Activated B cell treated with CpG ODN at 0.5 μM for 24 hours (primary cell): Measurements from ENCODE around the gene LUC7L2. TPM values are rescaled to one million over a fixed set of nuclear protein-coding genes. Genes with fewer than 3 reads are reported as not detected.

Experiments used
- ATAC-seq: fragments of 200-7000 bp; cut with Tn5 transposase; one replicate; pipeline ENCODE4 v1.10.0; 2021; ENCODE audit warnings: low read depth, mild to moderate bottlenecking, moderate library complexity
- CTCF ChIA-PET: fragments of 350-600 bp; sonication (Branson Sonifier 250); formaldehyde crosslinking; loops from one replicate; lab custom pipeline; 2021; ENCODE audit warnings: antibody characterized with exemption; lab: Charles Lee
- POLR2A ChIA-PET: fragments of 350-600 bp; sonication (Branson Sonifier 250); formaldehyde crosslinking; loops from one replicate; lab custom pipeline; 2021; ENCODE audit warnings: antibody characterized with exemption; lab: Charles Lee
- DNase-seq: peaks from one replicate; pipeline ENCODE4 v3.0.0; 2022
- H3K27ac Mint-ChIP-seq: one replicate; pipeline ENCODE4 v1.8.0; 2020; ENCODE audit warnings: mixed read lengths
- H3K27me3 Mint-ChIP-seq: one replicate; pipeline ENCODE4 v1.8.0; 2021; ENCODE audit warnings: mixed read lengths
- H3K36me3 Mint-ChIP-seq: one replicate; pipeline ENCODE4 v1.8.0; 2021; ENCODE audit warnings: low read depth, mixed read lengths
- H3K4me1 Mint-ChIP-seq: one replicate; pipeline ENCODE4 v1.8.0; 2021; ENCODE audit warnings: mixed read lengths
- H3K4me3 Mint-ChIP-seq: one replicate; pipeline ENCODE4 v1.8.0; 2020; ENCODE audit warnings: mild to moderate bottlenecking, mixed read lengths
- H3K9me3 Mint-ChIP-seq: one replicate; pipeline ENCODE4 v1.8.0; 2020; ENCODE audit warnings: mixed read lengths
- CTCF ChIP-seq: fragments of 200-600 bp; IDR thresholded peaks from one replicate; pipeline ENCODE4 v1.8.0; 2022; ENCODE audit warnings: antibody characterized with exemption, mild to moderate bottlenecking
- intact Hi-C: fragments of 100-400 bp; cut with micrococcal nuclease; formaldehyde crosslinking; loops from one replicate; pipeline ENCODE4 v1.15.1; 2024
- total RNA-seq: library from RNA; stranded (reverse); gene quantifications from 2 replicates; pipeline ENCODE4 v1.2.3, GENCODE V29; 2022

LUC7L2 gene
- total RNA-seq, 1 donor from 2014 or later: 118 TPM

DNA sequence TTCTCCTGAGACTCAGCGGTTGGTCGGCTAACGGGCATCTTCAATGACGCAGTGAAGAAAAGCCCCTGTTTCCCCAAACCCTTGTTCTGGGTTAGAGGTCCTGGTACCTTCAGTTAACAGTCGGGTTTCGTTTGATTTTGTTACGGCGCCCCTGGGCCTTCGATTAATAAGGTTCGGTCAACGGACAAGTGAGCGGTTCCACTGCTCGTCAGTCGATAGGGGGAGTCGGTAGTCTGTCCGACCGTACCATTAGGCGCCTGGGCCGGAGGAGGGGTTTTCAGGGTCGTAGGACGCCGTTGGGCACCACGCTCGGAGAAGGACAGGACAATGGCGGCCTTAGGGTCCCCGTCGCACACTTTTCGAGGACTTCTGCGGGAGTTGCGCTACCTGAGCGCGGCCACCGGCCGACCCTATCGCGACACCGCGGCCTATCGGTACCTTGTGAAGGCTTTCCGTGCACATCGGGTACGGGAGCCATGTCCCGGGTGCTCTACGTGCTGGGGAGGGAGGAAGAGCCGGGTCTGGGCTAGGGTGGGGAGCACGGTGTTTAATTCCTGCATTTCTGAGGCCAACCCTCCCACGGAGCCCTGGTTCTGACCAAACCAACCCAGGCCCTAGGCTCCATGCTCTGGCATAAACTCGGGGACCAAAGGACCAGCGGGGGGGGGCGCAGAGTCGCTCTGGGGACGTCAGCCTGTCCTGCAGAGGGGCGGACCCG, 18.5 kb upstream of the LUC7L2 start, which contains the start of gene FMC1:
FMC1 (plus strand) TSS at position 280 of the 718 bp plus-strand sequence; CDS start at position 328, 48 bp downstream.
- Mint-ChIP-seq H3K36me3 (peaks cover 23% of the 10 kb centered on the region), H3K27me3 (peaks cover 8% of the 10 kb centered on the region), H3K27ac (peak within 1 kb of the TSS; percentile 100), H3K4me3 (peak within 1 kb of the TSS; percentile 96), H3K4me1 (peaks cover 44% of the 10 kb centered on the region), H3K9me3 (peaks cover 5% of the 10 kb centered on the region)
- intact Hi-C loops: loop anchor here (2.0 to 5.0 kb wide), 4 partner anchors 1056 to 1674 kb away; partner anchors contain the start of genes CREB3L2, MRPS33, NDUFB2 and SLC37A3
- no peak for TF ChIP-seq CTCF
- ATAC-seq: peak; percentile 61
- ChIA-PET POLR2A (interaction anchor here (0.6 to 5.9 kb wide), 5 partner anchors 13 to 247 kb away, joined by 3 to 99 read pairs (median 7); partner anchors contain the start of gene LUC7L2), CTCF (interaction anchor here (1.3 kb wide), 1 partner anchor 19 kb away, joined by 5 read pairs; the partner anchor contains the start of gene LUC7L2)
- peak; percentile 74 for DNase-seq

DNA sequence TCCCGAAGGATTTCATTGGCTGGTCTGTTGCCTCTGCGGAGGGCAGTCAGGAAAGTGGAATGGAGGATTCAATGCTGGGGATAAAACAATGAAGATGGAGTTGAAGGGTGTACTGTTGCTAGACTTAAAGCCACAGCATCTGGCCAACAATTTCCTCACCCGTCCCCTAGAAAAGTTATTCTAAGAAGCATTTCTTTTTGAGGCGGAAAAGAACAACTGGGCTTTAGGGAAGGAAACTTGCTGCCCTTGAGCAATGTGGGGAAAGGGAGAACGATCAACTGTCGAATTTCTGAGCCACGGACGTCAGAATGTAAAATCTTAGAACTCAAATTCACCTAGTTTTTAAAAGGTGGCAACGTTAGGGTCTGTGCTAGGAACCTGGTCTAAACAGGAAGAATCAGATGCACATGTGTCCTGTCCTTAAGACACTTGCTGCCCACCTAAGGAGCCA, 17.9 kb upstream of the LUC7L2 start:
- intact Hi-C loops: loop anchor here (2.0 to 5.0 kb wide), 4 partner anchors 1056 to 1673 kb away; partner anchors contain the start of genes CREB3L2, MRPS33, NDUFB2 and SLC37A3
- CTCF ChIA-PET: no interaction called here
- H3K27ac Mint-ChIP-seq: peak overlapping the region; percentile 100
- H3K9me3 Mint-ChIP-seq: peaks cover 5% of the 10 kb centered on the region
- peak overlapping the region; percentile 96 for H3K4me3 Mint-ChIP-seq
- TF ChIP-seq CTCF: no peak
- H3K36me3 Mint-ChIP-seq: peaks cover 29% of the 10 kb centered on the region
- H3K4me1 Mint-ChIP-seq: peaks cover 44% of the 10 kb centered on the region
- peaks cover 7% of the 10 kb centered on the region for H3K27me3 Mint-ChIP-seq
- POLR2A ChIA-PET: interaction anchor here (5.9 kb wide), 1 partner anchor 18 kb away, joined by 99 read pairs; the partner anchor contains the start of gene LUC7L2
- DNase-seq: no peak
- ATAC-seq: no peak

- H3K9me3 Mint-ChIP-seq: no peaks in the 10 kb centered on the region
- no peak for TF ChIP-seq CTCF
- ATAC-seq: no peak
- peaks cover 42% of the 10 kb centered on the region for H3K36me3 Mint-ChIP-seq
- POLR2A ChIA-PET: interaction anchor here (2.1 kb wide), 1 partner anchor 14 kb away, joined by 21 read pairs; the partner anchor contains the start of gene LUC7L2
- CTCF ChIA-PET: no interaction called here
- H3K27ac Mint-ChIP-seq: no peak overlapping the region
- H3K27me3 Mint-ChIP-seq: peaks cover 7% of the 10 kb centered on the region
- DNase-seq: no peak
- intact Hi-C loops: no loop called here
- H3K4me1 Mint-ChIP-seq: peaks cover 40% of the 10 kb centered on the region
- no peak overlapping the region for H3K4me3 Mint-ChIP-seq
Observed at GRCh38 chr7:139345042-139345441, 14.7 kb upstream of the LUC7L2 start.

DNA sequence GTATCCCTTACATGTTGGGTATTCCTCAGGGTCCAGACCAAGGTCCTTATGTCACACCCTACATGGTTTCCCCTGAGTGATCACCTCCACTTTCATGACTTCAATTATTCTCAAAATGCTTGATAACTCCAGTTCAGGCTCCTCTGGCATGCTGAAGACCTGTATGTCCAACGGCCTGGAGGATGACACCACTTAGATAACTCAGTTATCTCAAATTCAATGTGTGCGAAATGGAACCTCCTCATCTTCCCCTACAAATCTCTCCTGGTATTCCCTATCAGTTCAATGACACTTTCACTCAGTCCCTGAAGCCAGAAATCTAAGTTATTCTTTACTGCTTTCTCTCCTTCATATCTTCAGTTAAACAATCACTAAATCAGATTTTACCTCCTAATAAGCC, 8.7 kb upstream of the LUC7L2 start:
- no peaks in the 10 kb centered on the region for H3K27me3 Mint-ChIP-seq
- intact Hi-C loops: no loop called here
- CTCF ChIA-PET: no interaction called here
- no peak overlapping the region for H3K27ac Mint-ChIP-seq
- no peaks in the 10 kb centered on the region for H3K4me1 Mint-ChIP-seq
- no peak overlapping the region for H3K4me3 Mint-ChIP-seq
- TF ChIP-seq CTCF: no peak
- DNase-seq: no peak
- ATAC-seq: no peak
- peaks cover 38% of the 10 kb centered on the region for H3K36me3 Mint-ChIP-seq
- POLR2A ChIA-PET: interaction anchor here (1.6 kb wide), 1 partner anchor 9 kb away, joined by 7 read pairs; the partner anchor contains the start of gene LUC7L2
- H3K9me3 Mint-ChIP-seq: no peaks in the 10 kb centered on the region

DNA sequence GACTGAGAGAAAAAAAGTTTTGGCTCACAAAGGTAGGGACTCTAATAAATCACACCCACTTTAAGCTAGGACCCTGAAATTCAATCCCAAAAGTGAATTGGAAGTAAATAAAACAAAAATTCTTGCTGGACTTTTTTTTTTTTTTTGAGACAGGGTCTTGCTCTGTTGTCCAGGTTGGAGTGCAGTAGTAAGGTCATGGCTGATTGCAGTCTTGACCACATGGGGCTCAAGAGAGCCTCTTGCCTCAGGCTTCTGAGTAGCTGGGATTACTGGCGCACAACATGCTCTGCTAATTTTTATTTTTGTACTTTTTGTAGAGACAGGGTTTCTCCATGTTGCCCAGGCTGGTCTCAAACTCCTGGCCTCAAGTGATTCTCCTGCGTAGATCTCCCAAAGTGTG, 5.0 kb upstream of the LUC7L2 start:
- H3K4me1 Mint-ChIP-seq: peaks cover 11% of the 10 kb centered on the region
- H3K27me3 Mint-ChIP-seq: no peaks in the 10 kb centered on the region
- ATAC-seq (no peak), DNase-seq (no peak)
- H3K27ac Mint-ChIP-seq: no peak overlapping the region
- ChIA-PET POLR2A (interaction anchor here (0.9 to 1.4 kb wide), 3 partner anchors 12 to 63 kb away, joined by 3 to 7 read pairs (median 5); partner anchors contain the start of gene FMC1), CTCF (no interaction called here)
- no peak overlapping the region for H3K4me3 Mint-ChIP-seq
- H3K9me3 Mint-ChIP-seq: no peaks in the 10 kb centered on the region
- intact Hi-C loops: no loop called here
- H3K36me3 Mint-ChIP-seq: peaks cover 22% of the 10 kb centered on the region
- TF ChIP-seq CTCF: no peak
